Astrocyte of the cerebellum (primary cell): Measurements from ENCODE around the gene VPS26B.

Experiments used
- DNase-seq: peaks from one replicate; pipeline ENCODE4 v3.0.0-alpha.2; 2011; ENCODE audit warnings: low read depth
- H3K4me3 ChIP-seq: 2 replicates; pipeline ENCODE4 v1.5.1; 2011; ENCODE audit warnings: mild to moderate bottlenecking, low read depth, low read length, moderate library complexity
- in situ Hi-C: cut with HindIII; loops from 2 replicates; pipeline ENCODE4 v1.10.0; 2017; ENCODE audit warnings: low sequenced_read_pairs
- TF ChIP-seq, protein P1 (sequence below): IDR thresholded peaks from 2 replicates; pipeline ENCODE4 v1.5.1; 2012; ENCODE audit warnings: low read length, low read depth, moderate library complexity, mild to moderate bottlenecking; ENCODE audit errors: missing control alignments

The VPS26B gene

GRCh38 chr11:134230339-134230738 lies 5.9 kb downstream of the VPS26B start:
- H3K4me3 ChIP-seq, result no peak overlapping the region
- TF ChIP-seq, protein P1, sequence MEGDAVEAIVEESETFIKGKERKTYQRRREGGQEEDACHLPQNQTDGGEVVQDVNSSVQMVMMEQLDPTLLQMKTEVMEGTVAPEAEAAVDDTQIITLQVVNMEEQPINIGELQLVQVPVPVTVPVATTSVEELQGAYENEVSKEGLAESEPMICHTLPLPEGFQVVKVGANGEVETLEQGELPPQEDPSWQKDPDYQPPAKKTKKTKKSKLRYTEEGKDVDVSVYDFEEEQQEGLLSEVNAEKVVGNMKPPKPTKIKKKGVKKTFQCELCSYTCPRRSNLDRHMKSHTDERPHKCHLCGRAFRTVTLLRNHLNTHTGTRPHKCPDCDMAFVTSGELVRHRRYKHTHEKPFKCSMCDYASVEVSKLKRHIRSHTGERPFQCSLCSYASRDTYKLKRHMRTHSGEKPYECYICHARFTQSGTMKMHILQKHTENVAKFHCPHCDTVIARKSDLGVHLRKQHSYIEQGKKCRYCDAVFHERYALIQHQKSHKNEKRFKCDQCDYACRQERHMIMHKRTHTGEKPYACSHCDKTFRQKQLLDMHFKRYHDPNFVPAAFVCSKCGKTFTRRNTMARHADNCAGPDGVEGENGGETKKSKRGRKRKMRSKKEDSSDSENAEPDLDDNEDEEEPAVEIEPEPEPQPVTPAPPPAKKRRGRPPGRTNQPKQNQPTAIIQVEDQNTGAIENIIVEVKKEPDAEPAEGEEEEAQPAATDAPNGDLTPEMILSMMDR, result no peak
- in situ Hi-C loops, result no loop called here
- no peak for DNase-seq

DNA sequence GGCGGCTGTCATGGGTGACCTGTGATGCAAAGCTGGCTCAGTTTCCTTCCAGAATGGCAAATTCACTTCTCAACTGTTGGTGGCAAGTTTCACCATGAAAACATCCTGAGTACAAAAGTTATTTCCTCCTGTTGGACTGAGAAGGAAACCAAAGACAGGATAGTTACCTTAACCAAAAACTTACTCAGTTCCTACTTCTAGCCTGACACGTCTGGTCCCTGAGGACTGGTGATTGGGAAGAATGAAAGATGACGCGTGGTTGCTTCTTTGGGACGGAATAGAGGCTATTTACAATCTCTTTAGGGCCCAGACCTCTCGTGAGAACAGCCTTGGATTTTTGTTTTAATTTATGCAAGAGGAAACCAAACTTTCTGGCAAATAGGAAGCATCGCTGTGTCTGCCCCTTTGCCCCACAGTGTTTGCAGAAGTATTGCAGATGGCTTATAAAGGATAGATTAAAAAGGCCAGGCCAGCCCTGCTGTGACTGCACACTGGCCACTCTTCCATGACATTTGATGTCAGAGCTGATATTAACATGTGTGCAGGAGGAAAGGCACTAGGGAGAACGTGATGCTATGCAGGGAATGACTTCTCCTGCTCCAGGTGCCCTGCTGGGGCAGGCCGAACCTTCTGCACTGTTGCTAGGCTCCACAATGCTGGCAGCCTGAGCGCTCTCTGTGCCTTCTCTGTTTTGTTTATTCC lies 7.6 kb downstream of the VPS26B start:
- TF ChIP-seq, protein P1, result no peak
- in situ Hi-C loops, result no loop called here
- no peak overlapping the region for H3K4me3 ChIP-seq
- DNase-seq, result no peak

DNA sequence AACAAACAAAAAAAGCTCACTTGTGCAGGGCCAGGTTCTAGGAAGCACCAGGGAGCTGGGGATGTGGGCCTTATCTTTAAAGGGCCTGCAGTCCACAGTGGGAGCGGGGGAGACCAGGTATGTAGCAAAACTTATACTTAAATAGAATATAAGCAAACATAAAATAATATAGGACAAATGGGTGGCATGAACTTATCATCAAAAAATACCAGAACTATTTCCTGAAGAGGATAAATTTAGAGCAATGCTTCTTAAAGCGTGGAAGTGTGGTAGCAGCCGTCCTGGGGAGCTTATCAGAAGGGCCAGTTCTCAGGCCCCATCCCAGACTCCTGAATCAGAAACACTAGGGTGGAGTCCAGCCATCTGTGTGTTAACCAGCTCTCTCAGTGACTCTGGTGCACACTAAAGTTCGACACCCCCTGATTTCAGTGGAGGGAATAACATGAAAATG lies 9.3 kb downstream of the VPS26B start:
- TF ChIP-seq, protein P1, result no peak
- in situ Hi-C loops, result no loop called here
- DNase-seq, result no peak
- H3K4me3 ChIP-seq, result no peak overlapping the region

GRCh38 chr11:134235399-134235798 lies 10.9 kb downstream of the VPS26B start:
- in situ Hi-C loops, result no loop called here
- no peak for DNase-seq
- H3K4me3 ChIP-seq, result no peak overlapping the region
- TF ChIP-seq, protein P1, result no peak

- DNase-seq, result no peak
- in situ Hi-C loops, result no loop called here
- TF ChIP-seq, protein P1, result no peak
- H3K4me3 ChIP-seq, result no peak overlapping the region
These were observed 12.5 kb downstream of the VPS26B start for GRCh38 chr11:134236834-134237556.

- in situ Hi-C loops, result no loop called here
- TF ChIP-seq, protein P1, result no peak
- no peak for DNase-seq
- H3K4me3 ChIP-seq, result no peak overlapping the region
These were observed 13.1 kb downstream of the VPS26B start for GRCh38 chr11:134237557-134237922.
